GM18858 (cell line): ENCODE data around the gene SPC24.
"Not testable (repeated sequence)": the region's sequence is repeated elsewhere in the genome, so short reads cannot be mapped to it uniquely, and the experiment has no call there.

Experiments
- ATAC-seq: cut with Tn5 transposase; IDR thresholded peaks from one replicate; pipeline ENCODE4 v1.9.1; 2021; ENCODE audit not compliant: unreplicated experiment

SPC24 gene

DNA sequence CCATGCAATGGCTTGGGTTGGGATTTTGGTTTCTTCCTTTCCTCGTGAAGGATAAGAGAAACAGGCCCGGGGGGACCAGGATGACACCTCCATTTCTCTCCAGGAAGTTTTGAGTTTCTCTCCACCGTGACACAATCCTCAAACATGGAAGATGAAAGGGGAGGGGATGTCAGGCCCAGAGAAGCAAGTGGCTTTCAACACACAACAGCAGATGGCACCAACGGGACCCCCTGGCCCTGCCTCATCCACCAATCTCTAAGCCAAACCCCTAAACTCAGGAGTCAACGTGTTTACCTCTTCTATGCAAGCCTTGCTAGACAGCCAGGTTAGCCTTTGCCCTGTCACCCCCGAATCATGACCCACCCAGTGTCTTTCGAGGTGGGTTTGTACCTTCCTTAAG lies 24.1 kb downstream of the SPC24 start:
- no peak for ATAC-seq

- ATAC-seq, result no peak
Measured at GRCh38 chr19:11130824-11131455, 24.6 kb downstream of the SPC24 start.

- ATAC-seq, result no peak
Measured at GRCh38 chr19:11127905-11128304, 27.7 kb downstream of the SPC24 start.

GRCh38 chr19:11125994-11126685 lies 29.4 kb downstream of the SPC24 start:
- no peak for ATAC-seq

- ATAC-seq, result not testable (repeated sequence)
Measured at GRCh38 chr19:11124157-11124556, 31.4 kb downstream of the SPC24 start.

- ATAC-seq, result no peak
Measured at GRCh38 chr19:11123114-11123513, 32.5 kb downstream of the SPC24 start.

DNA sequence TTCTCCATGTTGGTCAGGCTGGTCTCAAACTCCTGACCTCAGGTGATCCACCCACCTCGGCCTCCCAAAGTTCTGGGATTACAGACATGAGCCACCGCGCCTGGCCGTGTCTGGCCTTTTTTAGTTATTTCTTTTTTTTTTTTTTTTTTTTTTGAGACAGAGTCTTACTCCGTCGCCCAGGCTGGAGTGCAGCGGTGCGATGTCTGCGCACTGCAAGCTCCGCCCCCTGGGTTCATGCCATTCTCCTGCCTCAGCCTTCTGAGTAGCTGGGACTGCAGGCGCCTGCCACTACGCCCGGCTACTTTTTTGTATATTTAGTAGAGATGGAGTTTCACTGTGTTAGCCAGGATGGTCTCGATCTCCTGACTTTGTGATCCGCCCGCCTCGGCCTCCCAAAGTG lies 33.6 kb downstream of the SPC24 start:
- ATAC-seq, result not testable (repeated sequence)

- no peak for ATAC-seq
Measured at GRCh38 chr19:11116507-11116906, 39.1 kb downstream of the SPC24 start.

- no peak for ATAC-seq
Measured at GRCh38 chr19:11115895-11116446, 39.6 kb downstream of the SPC24 start.

DNA sequence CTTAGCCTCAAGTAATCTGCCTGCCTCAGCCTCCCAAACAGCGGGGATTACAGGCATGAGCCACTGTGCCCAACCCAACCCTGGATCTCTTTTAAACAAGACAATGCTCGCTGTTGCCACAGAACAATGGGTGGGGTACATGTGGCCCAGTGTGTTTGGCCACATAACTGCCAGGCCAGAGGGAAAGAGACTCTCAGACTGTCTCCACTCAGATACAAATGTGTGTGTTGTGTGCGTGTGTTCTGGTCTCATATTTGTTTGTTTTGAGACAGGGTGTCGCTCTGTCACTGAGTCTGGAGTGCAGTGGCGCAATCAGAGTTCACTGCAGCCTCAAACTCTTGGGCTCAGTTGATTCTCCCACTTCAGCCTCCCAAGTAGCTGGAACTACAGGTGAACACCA lies 40.5 kb downstream of the SPC24 start:
- no peak for ATAC-seq

DNA sequence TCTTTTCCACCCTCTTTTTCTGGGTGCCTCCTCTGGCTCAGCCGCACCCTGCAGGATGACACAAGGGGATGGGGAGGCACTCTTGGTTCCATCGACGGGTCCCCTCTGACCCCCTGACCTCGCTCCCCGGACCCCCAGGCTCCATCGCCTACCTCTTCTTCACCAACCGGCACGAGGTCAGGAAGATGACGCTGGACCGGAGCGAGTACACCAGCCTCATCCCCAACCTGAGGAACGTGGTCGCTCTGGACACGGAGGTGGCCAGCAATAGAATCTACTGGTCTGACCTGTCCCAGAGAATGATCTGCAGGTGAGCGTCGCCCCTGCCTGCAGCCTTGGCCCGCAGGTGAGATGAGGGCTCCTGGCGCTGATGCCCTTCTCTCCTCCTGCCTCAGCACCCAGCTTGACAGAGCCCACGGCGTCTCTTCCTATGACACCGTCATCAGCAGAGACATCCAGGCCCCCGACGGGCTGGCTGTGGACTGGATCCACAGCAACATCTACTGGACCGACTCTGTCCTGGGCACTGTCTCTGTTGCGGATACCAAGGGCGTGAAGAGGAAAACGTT lies 42.4 kb downstream of the SPC24 start:
- ATAC-seq, result no peak

- ATAC-seq, result no peak
Measured at GRCh38 chr19:11111771-11112144, 43.8 kb downstream of the SPC24 start.

GRCh38 chr19:11111117-11111770 lies 44.3 kb downstream of the SPC24 start:
- no peak for ATAC-seq

DNA sequence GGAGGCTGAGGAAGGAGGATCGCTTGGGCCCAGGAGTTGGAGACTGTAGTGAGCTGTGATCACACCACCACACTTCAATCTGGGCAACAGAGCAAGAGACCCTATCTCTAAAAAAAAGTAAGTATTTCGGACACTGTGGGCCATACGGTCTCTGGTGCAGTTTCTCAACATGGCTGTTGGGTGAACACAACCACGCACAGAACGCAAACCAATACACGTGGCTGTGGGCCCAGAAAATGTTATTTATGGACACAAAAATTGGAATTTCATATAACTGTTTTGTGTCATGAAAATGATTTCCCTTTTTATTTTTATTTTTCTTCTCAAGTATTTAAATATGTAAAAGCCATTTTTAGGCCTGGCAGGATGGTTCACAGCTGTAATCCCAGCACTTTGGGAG lies 46.8 kb downstream of the SPC24 start:
- no peak for ATAC-seq

GRCh38 chr19:11106477-11106876 lies 49.1 kb downstream of the SPC24 start:
- no peak for ATAC-seq

- ATAC-seq, result no peak
Measured at GRCh38 chr19:11105014-11105636, 50.5 kb downstream of the SPC24 start.

DNA sequence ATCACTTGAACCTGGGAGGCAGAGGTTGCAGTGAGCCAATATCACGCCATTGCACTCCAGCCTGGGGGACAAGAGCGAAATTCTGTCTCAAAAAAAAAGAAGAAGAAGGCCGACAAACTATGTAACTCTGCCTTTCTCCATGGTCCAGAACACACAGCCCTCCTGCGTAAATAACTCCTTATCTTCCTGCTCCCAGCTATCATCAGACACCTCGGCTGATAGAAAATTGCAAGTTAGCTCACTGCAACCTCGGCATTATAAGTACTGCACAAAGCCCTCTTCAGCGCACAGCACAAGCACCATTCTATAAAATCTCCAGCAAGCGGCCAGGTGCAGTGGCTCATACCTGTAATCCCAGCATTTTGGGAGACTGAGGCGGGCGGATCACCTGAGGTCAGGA lies 51.9 kb downstream of the SPC24 start:
- ATAC-seq, result not testable (repeated sequence)

GRCh38 chr19:11102944-11103343 lies 52.6 kb downstream of the SPC24 start:
- ATAC-seq, result no peak

DNA sequence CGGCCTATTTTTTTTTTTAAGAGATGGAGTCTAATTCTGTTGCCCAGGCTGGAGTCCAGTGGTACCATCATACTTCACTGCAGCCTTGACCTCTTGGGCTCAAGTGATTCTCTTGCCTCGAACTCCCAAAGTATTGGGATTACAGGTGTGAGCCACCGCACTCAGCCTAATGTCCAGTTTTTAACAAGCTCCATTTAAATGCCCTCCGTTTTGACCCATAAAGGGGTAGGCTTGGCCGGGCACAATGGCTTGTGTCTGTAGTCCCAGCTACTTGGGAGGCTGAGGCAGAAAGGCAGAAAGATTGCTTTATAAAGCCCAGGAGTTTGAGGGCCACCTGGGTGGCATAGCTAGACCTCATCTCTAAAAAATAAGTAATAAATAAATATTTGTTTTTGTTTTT lies 54.5 kb downstream of the SPC24 start:
- no peak for ATAC-seq

GRCh38 chr19:11100049-11100448 lies 55.5 kb downstream of the SPC24 start:
- no peak for ATAC-seq

DNA sequence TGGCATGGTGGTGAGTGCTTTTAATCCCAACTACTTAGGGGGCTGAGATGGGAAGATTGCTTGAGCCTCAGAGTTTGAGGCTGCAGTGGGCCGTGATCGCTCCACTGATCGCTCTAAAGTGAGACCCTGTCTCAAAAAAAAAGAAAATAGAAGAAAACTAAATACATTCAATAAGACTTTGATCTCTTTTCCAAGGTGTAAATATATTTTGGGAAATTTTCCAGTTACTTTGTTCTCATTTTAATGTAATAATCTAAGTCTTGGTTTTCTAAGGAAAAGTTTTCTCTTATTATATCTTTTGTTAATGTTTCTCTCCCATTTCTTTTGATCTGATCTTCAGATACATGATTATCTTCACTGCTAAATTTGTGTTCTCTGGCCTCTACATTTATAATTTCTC lies 56.7 kb downstream of the SPC24 start:
- no peak for ATAC-seq
